Caco-2 (cell line): ENCODE results near the gene GADL1. TPM values are rescaled to one million over a fixed set of nuclear protein-coding genes. Genes with fewer than 3 reads are reported as not detected.

Experiments used
- BruUV-seq: library from RNA; stranded (reverse); fragments of 400-500 nt; replicated peaks from 2 replicates; lab custom pipeline; 2021; lab: Mats Ljungman, UMichigan
- CTCF ChIA-PET: fragments of 300-600 bp; sonication (Branson Sonifier 250); formaldehyde crosslinking; loops from one replicate; lab custom pipeline; 2022; ENCODE audit warnings: antibody characterized with exemption; lab: Charles Lee
- POLR2A ChIA-PET: fragments of 300-600 bp; sonication (Branson Sonifier 250); formaldehyde crosslinking; loops from one replicate; lab custom pipeline; 2022; ENCODE audit warnings: antibody characterized with exemption; lab: Charles Lee
- DNase-seq, 2 experiments: peaks; one replicate each; pipeline versions ENCODE4 v3.0.0 to v3.0.0-alpha.2; 2020 to 2022
- H3K27me3 ChIP-seq: replicated peaks from 2 replicates; pipeline ENCODE4 v1.6.0; 2011; ENCODE audit warnings: low read length; ENCODE audit not compliant: control insufficient read depth, insufficient read depth
- H3K36me3 ChIP-seq: 2 replicates; pipeline ENCODE4 v1.5.1; 2011; ENCODE audit warnings: low read length; ENCODE audit not compliant: control insufficient read depth, insufficient read depth
- H3K4me1 ChIP-seq: fragments of 250-450 bp; sonication (Bioruptor Pico); 2 replicates; pipeline ENCODE4 v1.5.1; 2020; ENCODE audit warnings: mild to moderate bottlenecking
- H3K4me3 ChIP-seq: 2 replicates; pipeline ENCODE4 v1.5.1; 2011; ENCODE audit warnings: low read depth, mild to moderate bottlenecking, control low read depth, low read length
- H3K9me3 ChIP-seq: fragments of 250-450 bp; sonication (Bioruptor Pico); 2 replicates; pipeline ENCODE4 v1.5.1; 2020; ENCODE audit warnings: mild to moderate bottlenecking, moderate library complexity
- H3K27ac Mint-ChIP-seq: one replicate; pipeline ENCODE4 v1.8.0; 2022; ENCODE audit warnings: mixed read lengths; ENCODE audit not compliant: unreplicated experiment
- H3K27me3 Mint-ChIP-seq: one replicate; pipeline ENCODE4 v1.8.0; 2022; ENCODE audit warnings: mixed read lengths; ENCODE audit not compliant: insufficient read depth, unreplicated experiment
- H3K36me3 Mint-ChIP-seq: one replicate; pipeline ENCODE4 v1.8.0; 2022; ENCODE audit warnings: mild to moderate bottlenecking, mixed read lengths; ENCODE audit not compliant: insufficient read depth, unreplicated experiment
- H3K4me1 Mint-ChIP-seq: one replicate; pipeline ENCODE4 v1.8.0; 2022; ENCODE audit warnings: low read depth, mixed read lengths; ENCODE audit not compliant: unreplicated experiment
- H3K4me3 Mint-ChIP-seq: one replicate; pipeline ENCODE4 v1.8.0; 2022; ENCODE audit warnings: mild to moderate bottlenecking, moderate library complexity, mixed read lengths; ENCODE audit not compliant: unreplicated experiment
- H3K9me3 Mint-ChIP-seq: one replicate; pipeline ENCODE4 v1.8.0; 2022; ENCODE audit warnings: mixed read lengths; ENCODE audit not compliant: unreplicated experiment
- intact Hi-C: fragments of 100-400 bp; cut with micrococcal nuclease; formaldehyde crosslinking; loops from one replicate; pipeline ENCODE4 v1.10.0; 2022; ENCODE audit not compliant: unreplicated experiment
- total RNA-seq: library from RNA; stranded (reverse); gene quantifications from 2 replicates; pipeline ENCODE4 v1.2.3, GENCODE V29; 2022
- TF ChIP-seq, protein P1 (sequence below), 2 experiments: fragments of 200-600 bp in 1 of 2; IDR thresholded peaks; 1 replicate in 1 of 2; 2 replicates in 1 of 2; pipeline versions ENCODE4 v1.5.1 to v1.8.0; 2011 to 2022; ENCODE audit warnings: antibody characterized with exemption in 1 of 2, control low read depth in 1 of 2, inconsistent platforms in 1 of 2, low read depth in 1 of 2, low read length in 1 of 2, mild to moderate bottlenecking in 1 of 2, moderate library complexity in 1 of 2; ENCODE audit not compliant: insufficient read depth in 1 of 2, severe bottlenecking in 1 of 2, unreplicated experiment in 1 of 2

GADL1 gene
- total RNA-seq, 1 experiment from 2014 or later: 6.2 TPM

DNA sequence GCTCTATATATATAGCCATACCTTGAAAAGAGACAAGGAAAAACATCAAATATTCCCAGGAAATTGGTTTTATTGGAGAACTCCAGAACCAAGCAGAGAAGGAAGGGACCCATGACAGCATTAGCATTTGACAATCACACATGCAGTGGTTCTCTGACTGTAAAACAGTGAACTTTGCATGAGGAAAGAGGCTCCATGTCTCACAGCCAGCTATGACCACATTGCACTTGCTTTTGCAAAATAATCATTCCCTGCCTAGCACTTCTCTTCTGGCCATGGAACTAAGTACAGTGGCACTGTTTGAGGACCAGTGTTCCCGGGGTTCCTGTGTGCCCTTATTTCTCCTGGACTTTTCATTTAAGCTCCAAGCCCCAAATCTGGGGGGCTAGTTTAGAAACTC is 202.5 kb downstream of the GADL1 start:
- POLR2A ChIA-PET: no interaction called here
- BruUV-seq: no TSS peak

DNA sequence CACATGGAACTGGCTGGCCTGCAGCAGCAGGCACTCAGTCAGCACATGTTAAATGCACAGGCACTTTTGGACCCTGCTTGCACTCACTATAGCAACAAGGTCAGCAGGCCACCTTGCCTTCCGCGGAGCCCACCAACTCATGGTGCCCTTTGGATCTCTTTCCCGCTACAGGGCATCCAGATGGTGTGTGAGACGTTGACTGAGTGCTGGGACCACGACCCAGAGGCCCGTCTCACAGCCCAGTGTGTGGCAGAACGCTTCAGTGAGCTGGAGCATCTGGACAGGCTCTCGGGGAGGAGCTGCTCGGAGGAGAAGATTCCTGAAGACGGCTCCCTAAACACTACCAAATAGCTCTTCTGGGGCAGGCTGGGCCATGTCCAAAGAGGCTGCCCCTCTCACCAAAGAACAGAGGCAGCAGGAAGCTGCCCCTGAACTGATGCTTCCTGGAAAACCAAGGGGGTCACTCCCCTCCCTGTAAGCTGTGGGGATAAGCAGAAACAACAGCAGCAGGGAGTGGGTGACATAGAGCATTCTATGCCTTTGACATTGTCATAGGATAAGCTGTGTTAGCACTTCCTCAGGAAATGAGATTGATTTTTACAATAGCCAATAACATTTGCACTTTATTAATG is 203.1 kb downstream of the GADL1 start:
- no peak for DNase-seq
- no peaks in the 10 kb centered on the region for H3K9me3 ChIP-seq
- H3K4me1 Mint-ChIP-seq: peaks cover 43% of the 10 kb centered on the region
- H3K4me3 Mint-ChIP-seq: no peak overlapping the region
- no peaks in the 10 kb centered on the region for H3K27me3 ChIP-seq
- peaks cover 96% of the 10 kb centered on the region for H3K36me3 Mint-ChIP-seq
- no TSS peak for BruUV-seq
- intact Hi-C loops: loop anchor here (5.0 to 10.0 kb wide), 4 partner anchors 84 to 467 kb away; partner anchors contain the start of gene TGFBR2
- H3K27me3 Mint-ChIP-seq: no peaks in the 10 kb centered on the region
- H3K36me3 ChIP-seq: peaks cover 12% of the 10 kb centered on the region
- no peak overlapping the region for H3K4me3 ChIP-seq
- CTCF ChIA-PET: interaction anchor here (0.6 kb wide), 1 partner anchor 492 kb away, joined by 4 read pairs; no protein-coding TSS in a partner anchor
- TF ChIP-seq, protein P1, sequence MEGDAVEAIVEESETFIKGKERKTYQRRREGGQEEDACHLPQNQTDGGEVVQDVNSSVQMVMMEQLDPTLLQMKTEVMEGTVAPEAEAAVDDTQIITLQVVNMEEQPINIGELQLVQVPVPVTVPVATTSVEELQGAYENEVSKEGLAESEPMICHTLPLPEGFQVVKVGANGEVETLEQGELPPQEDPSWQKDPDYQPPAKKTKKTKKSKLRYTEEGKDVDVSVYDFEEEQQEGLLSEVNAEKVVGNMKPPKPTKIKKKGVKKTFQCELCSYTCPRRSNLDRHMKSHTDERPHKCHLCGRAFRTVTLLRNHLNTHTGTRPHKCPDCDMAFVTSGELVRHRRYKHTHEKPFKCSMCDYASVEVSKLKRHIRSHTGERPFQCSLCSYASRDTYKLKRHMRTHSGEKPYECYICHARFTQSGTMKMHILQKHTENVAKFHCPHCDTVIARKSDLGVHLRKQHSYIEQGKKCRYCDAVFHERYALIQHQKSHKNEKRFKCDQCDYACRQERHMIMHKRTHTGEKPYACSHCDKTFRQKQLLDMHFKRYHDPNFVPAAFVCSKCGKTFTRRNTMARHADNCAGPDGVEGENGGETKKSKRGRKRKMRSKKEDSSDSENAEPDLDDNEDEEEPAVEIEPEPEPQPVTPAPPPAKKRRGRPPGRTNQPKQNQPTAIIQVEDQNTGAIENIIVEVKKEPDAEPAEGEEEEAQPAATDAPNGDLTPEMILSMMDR (IDR thresholded peaks at IDR 0.05; ENCODE audit: insufficient read depth in 1 of 2, low read depth in 1 of 2, low read length in 1 of 2, severe bottlenecking in 1 of 2, unreplicated experiment in 1 of 2): no peak
- H3K27ac Mint-ChIP-seq: peak overlapping the region; percentile 67
- POLR2A ChIA-PET: no interaction called here
- H3K4me1 ChIP-seq: peaks cover 39% of the 10 kb centered on the region
- no peaks in the 10 kb centered on the region for H3K9me3 Mint-ChIP-seq

More for the DNA sequence above, 202.5 kb downstream of the GADL1 start:
- DNase-seq: no peak
- peaks cover 96% of the 10 kb centered on the region for H3K36me3 Mint-ChIP-seq
- peak overlapping the region; percentile 28 for H3K4me3 Mint-ChIP-seq
- TF ChIP-seq, protein P1 (IDR thresholded peaks at IDR 0.05; ENCODE audit: insufficient read depth in 1 of 2, low read depth in 1 of 2, low read length in 1 of 2, severe bottlenecking in 1 of 2, unreplicated experiment in 1 of 2): no peak
- no peaks in the 10 kb centered on the region for H3K9me3 Mint-ChIP-seq
- intact Hi-C loops: loop anchor here (2.0 to 10.0 kb wide), 5 partner anchors 85 to 579 kb away; partner anchors contain the start of gene TGFBR2
- H3K4me1 Mint-ChIP-seq: peaks cover 44% of the 10 kb centered on the region
- H3K4me3 ChIP-seq: no peak overlapping the region
- H3K4me1 ChIP-seq: peaks cover 39% of the 10 kb centered on the region
- CTCF ChIA-PET: interaction anchor here (0.6 kb wide), 1 partner anchor 493 kb away, joined by 4 read pairs; no protein-coding TSS in a partner anchor
- peaks cover 13% of the 10 kb centered on the region for H3K36me3 ChIP-seq
- H3K27me3 ChIP-seq: no peaks in the 10 kb centered on the region
- no peaks in the 10 kb centered on the region for H3K27me3 Mint-ChIP-seq
- H3K9me3 ChIP-seq: no peaks in the 10 kb centered on the region
- H3K27ac Mint-ChIP-seq: peak overlapping the region; percentile 67

DNA sequence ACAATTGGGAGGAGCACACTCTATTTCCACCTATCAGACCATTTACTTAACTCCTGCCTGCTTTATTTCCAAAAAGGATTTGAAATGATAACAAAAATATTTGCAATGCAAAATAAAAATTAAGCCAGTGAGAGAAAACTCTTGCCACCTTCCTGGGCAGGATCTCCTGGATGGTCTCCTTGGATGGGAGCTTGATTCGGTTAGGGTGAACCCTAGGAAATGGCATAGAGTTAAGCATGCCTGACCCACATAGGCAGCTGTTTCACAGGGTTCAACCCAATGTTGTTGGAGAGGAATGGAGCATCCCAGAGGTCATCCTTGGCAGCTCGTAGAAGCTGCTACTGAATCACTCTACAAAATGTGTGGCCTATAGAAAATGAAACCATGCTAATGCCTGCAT is 204.3 kb downstream of the GADL1 start:
- DNase-seq: no peak
- ChIA-PET POLR2A (no interaction called here), CTCF (no interaction called here)
- peaks cover 91% of the 10 kb centered on the region for H3K36me3 Mint-ChIP-seq
- intact Hi-C loops: loop anchor here (5.0 to 10.0 kb wide), 4 partner anchors 83 to 465 kb away; partner anchors contain the start of gene TGFBR2
- peaks cover 39% of the 10 kb centered on the region for H3K4me1 ChIP-seq
- BruUV-seq: no TSS peak
- no peaks in the 10 kb centered on the region for H3K27me3 ChIP-seq
- no peaks in the 10 kb centered on the region for H3K27me3 Mint-ChIP-seq
- no peak overlapping the region for H3K4me3 ChIP-seq
- TF ChIP-seq, protein P1 (IDR thresholded peaks at IDR 0.05; ENCODE audit: insufficient read depth in 1 of 2, low read depth in 1 of 2, low read length in 1 of 2, severe bottlenecking in 1 of 2, unreplicated experiment in 1 of 2): no peak
- no peaks in the 10 kb centered on the region for H3K9me3 Mint-ChIP-seq
- H3K36me3 ChIP-seq: peaks cover 11% of the 10 kb centered on the region
- no peak overlapping the region for H3K4me3 Mint-ChIP-seq
- H3K27ac Mint-ChIP-seq: peak overlapping the region; percentile 67
- H3K4me1 Mint-ChIP-seq: peaks cover 45% of the 10 kb centered on the region
- H3K9me3 ChIP-seq: no peaks in the 10 kb centered on the region
